ENCODE results near the gene CCN5.
"Not testable (repeated sequence)": the region's sequence is repeated elsewhere in the genome, so short reads cannot be mapped to it uniquely, and the experiment has no call there.

Gene CCN5

DNA sequence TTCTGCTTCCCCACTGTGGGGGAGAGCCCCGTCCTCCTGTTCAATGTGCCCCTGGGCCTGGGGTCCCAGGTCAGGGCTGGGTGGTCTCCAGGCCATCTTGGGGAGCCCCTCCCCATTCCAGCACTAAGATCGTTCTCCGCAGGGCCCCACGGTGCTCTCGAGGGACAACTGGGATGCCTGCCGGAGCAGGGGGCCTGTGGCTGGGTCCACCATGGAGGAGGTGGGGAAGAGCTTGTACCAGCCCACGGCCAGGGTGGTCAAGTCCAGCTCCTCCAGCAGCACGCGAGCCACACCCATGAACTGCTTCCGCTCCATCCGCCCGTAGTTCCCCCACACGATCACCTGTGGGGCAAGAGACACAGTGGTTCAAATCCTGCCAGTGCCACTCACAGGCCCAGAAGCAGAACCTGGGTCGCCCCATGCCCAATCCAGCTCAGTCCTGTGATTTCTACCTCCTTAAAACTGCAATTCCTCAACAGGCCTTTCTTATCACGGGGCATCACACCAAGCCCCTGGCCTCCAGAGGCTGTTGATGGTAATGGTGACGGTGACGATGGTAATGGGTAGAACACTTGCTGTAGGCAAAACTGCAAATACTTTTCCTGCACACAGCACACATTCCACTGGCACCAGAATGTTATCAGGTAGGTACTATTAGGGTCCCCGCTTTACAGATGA, 41.0 kb downstream of the CCN5 start:
- no peak for DNase-seq (ENCODE audit: low read depth in 4 of 4, low spot score in 1 of 4)

DNA sequence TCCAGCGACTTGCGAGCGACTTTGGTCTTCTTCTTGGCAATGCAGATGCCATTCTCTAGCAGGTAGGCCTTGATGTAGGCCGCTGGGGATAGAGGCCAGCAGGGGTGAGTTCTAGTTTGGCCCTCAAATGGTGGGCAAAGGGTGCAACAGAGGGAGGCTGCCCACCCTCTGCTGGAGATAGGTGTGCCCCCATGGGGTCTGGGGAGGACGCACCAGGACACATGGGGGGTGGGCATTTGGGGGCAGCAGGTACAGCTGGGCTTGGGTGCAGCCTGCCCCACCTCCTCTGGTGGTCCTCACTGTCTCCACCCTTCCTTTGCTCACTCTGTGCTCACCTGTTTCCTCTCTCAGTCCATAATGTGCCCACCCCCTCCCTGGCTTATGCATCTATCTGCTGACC, 41.8 kb downstream of the CCN5 start:
- DNase-seq (ENCODE audit: low read depth in 4 of 4, low spot score in 1 of 4), result no peak

DNA sequence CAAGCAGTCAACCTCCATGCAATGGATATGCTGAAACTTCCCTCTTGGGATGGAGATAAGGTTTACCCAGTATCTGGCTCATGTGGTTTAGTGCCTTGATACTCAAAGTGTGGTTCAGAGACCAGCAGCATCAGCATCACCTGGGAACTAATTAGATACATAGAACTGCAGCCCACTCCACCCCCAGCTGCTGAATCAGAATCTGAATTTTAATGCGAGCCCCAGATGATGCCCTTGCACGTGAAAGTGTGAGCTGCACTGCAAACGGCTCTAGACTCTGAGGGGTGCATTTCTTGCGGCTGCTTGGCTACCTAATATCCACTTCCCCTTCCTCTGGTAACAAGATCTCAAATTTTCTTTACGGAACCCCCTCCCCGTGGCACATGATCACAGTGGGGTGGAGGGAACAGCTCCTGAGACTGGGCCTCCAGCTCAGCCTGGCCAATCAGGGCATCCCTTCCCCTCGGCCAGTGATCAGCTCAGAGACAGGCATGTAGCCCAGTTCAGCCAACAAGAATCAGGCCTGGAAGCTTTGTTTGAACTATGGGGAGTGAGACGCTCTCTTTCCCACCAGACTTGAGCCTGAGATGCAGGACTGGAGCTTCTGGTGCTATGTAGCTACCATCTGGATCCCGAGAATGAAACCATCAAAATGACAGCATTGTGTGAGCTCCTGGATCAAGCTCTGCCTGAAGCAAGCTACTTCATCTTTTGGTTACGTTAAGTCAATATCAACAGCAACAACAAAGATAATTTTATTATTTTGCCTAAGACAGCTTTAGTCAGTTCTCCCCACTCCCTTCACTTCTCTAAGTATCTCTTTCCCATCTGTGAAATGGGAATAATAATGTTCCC, 43.3 kb downstream of the CCN5 start:
- DNase-seq (ENCODE audit: low read depth in 4 of 4, low spot score in 1 of 4), result no peak

DNA sequence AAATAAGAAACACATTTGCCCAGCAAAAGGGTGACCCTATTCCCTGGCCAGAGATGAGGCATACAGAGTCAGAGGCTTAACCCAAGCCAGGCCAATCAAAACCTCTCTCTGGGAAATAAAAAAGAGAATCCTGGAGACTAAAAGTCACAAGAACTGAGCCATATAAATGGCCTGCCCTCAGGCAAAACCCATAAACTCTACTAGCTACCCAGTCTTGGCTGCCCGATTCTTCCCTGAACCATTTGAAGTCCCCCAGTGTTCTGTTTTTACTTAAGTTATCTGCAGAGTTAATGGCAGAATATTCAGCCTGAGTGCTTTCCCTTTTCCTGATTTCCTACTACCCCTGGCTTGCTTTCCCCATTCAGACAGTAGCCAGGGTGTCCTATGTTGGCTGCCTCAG, 44.4 kb downstream of the CCN5 start:
- DNase-seq (ENCODE audit: low read depth in 4 of 4, low spot score in 1 of 4), result no peak

DNA sequence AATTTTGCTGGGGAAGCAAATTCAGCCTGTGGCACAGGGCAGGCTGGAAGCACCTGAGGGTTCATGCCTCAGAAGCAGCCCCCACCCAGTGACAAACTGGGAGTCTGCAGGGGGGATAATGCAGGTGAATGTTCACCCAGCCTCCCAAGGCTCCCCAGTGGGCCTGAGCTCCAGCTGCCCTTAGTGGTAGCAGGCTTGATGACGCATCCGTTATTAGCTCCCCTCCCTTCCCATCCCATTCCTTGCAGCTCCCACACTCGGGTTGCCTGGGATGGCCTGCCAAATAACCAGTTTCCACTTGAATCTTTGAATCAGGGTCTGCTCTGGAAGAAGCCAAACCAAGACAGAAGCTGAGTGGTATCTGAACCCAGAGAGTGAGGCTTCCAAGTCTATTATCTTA, 46.3 kb downstream of the CCN5 start:
- no peak for DNase-seq (ENCODE audit: low read depth in 4 of 4, low spot score in 1 of 4)

DNA sequence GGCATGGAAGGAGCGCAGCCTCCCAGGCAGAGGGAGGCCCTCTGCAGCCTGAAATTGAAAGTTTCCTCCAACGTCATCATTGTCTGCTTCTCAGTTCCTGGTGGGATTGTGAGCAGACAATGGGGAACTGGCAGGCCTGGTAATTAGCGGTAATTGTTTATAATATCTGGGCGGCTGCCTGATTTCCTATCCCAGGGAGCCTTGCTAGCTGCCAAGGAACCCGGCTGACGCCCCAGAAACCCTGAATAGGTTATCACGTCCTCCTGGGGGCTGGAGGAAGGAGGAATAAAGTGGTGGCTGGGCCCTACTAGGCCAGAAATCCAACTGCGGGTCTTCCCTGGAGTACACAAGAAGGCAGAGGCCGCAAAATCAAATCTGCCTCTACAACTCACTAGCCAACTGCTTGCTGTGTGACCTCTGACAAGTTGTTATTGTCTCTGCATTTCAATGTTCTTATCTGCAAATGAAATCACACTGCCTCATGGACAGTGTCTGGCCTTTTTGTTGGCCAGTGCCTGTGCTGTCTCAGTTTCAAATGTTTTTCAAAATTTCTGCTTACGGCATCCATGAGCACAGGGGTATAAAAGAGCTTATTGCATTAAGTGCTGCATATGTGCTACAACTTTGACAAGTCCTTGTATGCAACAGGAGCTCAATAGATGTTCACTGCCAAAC, 47.4 kb downstream of the CCN5 start:
- DNase-seq (ENCODE audit: low read depth in 4 of 4, low spot score in 1 of 4), result no peak

DNA sequence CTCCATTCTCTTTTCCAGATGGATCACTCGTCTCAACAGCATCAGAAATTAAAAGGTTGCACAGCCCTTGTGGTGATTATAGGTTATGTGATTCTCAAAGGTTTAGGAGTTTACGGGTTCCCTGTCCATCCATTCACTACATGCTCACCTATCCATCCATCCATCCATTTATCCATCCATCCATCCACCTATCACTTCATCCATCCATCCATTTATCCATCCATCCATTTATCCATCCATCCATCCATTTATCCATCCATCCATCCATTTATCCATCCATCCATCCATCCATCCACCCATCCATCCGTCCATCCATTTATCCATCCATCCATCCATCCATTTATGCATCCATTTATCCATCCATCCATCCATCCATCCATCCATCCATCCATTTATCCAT, 48.6 kb downstream of the CCN5 start:
- not testable (repeated sequence) for DNase-seq (ENCODE audit: low read depth in 4 of 4, low spot score in 1 of 4)

DNA sequence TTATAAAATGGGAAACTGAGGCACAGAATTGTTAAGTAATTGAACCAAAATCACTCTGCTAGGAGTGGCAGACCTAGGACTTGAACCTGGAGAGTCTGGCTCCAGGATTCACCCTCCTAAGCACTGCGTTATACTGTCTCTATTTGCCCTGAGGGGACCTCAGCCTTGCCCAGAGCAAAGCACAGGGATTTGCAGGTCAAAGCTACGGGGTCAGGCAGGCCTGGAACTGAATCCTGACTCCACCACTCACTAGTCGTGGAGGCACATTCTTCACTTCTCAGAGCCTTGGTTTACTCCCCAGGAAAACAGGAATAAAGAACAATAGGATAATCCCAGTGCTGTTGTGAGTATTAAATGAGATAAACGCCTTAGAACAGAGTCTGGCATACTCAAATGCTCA, 49.9 kb downstream of the CCN5 start:
- no peak for DNase-seq (ENCODE audit: low read depth in 4 of 4, low spot score in 1 of 4)

DNA sequence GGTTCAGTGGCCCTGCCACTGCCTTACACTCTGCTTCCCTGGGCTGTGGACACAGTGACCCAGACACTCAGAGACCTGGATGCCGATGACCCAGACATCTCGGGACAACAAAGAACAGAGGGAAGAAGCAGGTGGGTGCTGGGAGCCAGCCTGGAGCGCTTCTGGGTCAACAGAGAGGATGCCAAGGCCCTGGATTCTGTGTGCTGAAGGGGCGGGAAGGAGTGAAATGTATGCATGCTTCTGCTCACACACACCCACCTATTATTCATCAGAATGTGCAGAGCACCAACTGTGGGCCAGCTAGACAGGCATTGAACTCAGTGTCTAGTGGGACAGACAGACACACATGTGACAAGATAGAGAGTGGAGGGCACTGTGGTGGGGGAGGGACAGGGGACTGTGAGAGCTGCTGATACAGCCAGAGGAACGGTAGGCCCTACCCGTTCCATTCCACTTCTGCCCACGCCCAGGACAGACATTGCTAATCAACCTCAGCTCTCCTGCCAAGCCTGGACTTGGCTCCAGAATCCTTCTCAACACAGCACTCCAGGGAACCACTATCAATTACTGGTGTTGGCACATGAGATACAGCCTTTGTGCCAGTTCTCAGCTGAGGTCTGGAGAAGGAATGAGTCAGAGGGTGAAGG, 50.7 kb downstream of the CCN5 start:
- no peak for DNase-seq (ENCODE audit: low read depth in 4 of 4, low spot score in 1 of 4)

DNA sequence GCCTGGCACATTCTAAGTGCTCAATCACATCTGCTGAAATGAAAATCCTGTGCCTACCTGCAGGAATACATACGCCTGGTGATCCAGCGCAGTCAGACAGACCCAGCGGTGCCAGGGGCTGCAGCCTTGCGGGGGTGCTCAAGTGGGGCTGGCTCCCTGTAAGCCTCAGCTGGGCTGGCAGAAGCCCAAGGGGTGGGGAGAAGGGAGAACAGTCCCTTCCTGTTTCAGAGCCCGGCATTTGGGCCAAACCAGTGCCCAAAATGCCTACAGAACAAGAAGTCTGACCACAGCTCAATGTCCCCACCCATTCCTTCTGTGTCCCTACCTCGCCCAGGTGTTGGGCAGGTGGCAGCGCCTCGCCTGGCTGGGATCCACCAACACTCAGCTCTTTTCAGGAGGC, 53.1 kb downstream of the CCN5 start:
- DNase-seq (ENCODE audit: low read depth in 4 of 4, low spot score in 1 of 4), result no peak

DNA sequence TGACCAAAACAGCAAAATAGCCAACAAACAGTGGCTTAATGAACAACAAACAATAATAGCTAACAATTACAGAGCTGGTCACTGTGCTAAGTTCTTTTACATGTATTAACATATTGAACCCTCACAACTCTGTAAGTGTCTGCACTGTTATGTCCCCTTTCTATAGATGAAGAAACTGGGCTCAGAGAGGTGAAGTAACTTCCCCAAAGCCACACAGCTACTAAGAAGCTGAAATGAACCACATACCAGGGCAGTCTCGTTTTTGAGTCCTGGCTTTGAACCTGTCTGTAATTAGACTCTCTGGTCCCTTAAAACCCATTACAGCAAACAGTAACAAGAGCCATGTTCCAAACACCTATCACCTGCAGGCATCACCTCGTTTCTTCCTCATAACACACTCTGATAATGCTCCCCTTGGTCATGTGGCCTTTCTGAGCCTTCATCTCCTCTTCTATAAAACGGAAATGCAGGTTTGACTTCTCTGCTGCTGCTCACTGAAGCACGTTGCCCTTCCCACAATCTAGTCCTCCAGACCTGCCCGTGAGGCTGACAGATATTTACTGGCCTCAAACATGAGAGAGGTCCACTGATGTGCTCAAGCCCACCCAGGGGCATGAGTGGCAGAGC, 53.8 kb downstream of the CCN5 start:
- no peak for DNase-seq (ENCODE audit: low read depth in 4 of 4, low spot score in 1 of 4)

DNA sequence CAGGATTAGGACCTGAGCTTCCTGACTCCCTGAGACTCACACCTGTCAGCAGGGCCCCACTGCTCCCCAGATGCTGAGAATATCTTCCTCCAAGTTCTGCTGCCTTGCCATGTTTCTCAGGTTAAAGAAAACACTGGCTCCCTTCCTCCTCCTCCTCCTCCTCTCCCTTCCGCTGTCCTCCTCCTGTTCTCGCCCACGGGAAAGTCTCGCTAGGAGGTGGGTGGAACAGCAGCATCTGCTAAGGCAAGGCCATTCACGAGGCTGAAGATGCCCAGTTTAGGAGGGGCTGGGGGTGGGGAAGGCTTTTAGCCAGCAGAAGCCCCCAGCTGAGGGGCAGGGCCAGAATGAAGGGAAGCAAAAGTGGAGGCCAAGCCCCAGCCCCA, 54.3 kb downstream of the CCN5 start:
- DNase-seq (ENCODE audit: low read depth in 4 of 4, low spot score in 1 of 4), result no peak

DNA sequence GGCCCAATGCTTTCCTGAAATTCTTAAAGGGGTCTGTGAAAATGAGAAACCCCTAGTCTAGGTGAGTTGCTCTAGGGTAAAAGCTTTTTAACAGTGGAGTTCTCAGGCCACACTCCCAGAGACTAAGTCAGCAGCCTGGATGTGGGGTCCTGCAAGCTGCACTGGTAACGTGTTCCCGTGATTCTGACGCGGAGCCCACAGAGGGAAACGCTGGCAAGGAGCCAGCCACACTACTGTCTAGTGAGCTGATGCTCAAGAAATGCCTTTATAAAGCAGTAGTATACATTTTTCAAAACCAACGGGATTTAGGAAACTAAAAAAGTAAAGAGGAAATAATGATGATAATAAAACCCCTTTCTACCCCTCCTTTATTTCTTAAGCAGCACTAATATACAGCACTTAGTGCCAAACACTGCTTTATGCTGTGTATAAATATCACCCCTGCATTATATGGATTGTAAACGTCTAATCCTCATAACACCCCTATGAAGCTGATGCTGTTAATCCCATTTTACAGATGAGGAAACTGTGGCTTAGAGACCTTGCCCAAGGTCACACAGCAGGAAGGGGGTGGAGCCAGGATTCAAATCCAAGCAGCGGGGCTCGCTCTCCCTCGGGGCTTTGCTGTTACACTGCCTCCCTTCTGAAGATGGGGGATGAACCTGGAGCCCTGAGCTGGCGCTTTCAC, 55.5 kb downstream of the CCN5 start:
- no peak for DNase-seq (ENCODE audit: low read depth in 4 of 4, low spot score in 1 of 4)

DNA sequence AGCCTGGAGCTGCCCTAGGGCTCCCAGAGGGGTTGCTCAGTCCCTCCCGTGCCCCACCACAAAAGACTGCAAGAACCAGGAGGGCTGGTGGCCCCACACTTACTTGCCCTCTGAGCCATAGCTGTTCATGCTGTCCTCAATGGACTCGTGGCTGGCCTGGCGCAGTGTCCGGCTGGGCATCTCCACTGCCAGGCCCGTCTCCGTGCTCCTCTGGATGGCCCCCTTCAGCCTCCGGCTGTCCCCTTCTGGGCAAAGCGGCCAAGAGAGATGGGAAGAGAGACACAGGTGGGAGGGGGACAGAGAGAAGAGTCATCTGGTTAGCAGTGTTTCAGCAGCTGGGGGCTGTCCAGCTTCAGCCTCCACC, 56.0 kb downstream of the CCN5 start:
- no peak for DNase-seq (ENCODE audit: low read depth in 4 of 4, low spot score in 1 of 4)

DNA sequence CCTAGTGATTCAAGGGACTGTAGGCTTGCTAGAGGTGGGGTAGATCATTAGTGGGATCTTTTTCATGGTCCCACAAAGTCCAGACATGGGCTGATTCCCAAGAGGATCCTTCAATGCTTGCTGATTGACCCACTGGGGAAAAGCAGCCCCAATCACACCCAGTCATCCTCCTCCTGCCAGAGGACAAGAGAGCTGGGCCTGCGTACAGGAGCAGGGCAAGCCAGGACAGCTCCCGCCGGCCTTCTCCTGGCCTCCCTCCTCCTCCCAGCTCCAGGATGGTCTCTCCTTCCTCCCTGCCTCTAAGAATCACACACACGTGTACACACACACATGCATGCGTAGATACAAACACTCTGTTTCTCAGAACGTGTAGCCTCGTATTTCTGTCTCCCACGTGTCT, 57.5 kb downstream of the CCN5 start:
- DNase-seq (ENCODE audit: low read depth in 4 of 4, low spot score in 1 of 4), result no peak

DNA sequence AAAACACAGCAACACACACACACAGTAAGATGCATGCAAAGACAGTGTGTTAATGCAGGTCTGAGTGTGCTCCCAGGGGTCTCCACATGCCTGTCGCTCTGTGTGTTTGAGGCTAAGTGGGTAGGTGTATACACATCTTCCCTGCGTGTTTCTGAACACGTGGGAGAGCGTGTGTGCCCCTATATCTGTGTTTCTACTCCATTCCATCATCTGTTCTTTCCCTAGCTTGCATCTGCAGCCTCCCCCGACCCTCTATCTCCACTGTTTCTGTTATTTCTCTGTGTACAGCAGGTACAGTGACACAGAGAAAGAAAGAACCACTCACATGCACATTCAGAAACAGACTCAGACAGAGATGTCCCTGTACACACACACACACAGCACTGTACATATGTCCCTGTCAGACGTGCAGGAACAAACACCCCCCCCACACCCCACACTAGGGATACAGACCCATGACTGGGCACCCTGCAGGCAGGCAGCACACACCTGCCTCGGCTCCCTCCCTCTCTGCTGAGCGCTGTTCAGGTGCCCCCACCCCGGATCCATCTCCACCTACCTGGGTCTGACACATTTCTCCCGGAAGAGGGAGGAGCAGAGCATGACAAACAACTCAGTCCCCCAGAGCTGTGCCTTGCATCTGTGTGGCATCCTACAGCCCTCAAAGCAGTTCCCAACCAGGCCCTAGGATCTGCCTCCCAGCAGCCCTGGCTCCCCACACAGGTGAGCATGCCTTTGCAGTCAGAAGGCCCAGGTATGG, 58.1 kb downstream of the CCN5 start:
- no peak for DNase-seq (ENCODE audit: low read depth in 4 of 4, low spot score in 1 of 4)

DNA sequence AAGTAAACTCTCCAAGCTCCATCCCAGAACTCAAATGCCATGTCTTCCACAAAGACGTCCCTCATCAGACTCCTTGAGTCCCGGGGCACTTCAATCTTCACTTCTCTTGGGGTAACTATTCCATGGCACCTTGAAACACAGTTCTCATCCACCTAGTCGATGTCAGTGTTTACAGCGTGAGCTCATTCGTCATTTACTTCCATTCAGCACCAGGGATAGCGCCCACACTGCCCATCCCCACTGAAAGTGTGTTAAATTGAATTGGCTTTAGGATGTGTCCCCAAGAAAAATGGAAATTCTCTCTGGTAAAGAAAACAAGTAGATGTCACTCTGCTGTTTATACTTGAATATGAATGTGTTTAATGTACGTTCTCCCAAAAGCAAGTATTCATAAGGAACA, 61.8 kb downstream of the CCN5 start:
- no peak for DNase-seq (ENCODE audit: low read depth in 4 of 4, low spot score in 1 of 4)

Measured in stimulated activated CD4-positive, alpha-beta T cell treated with anti-CD3 and anti-CD28 coated beads, Interleukin-1b, Interleukin-23, amount 100 ng/mL, for 24 hours (primary cell).